GM12878 (cell line): ENCODE measurements around the gene MAPKAPK3. TPM values are rescaled to one million over a fixed set of nuclear protein-coding genes. Genes with fewer than 3 reads are reported as not detected.

Experiments used
- GABPA ChIP-seq: IDR thresholded peaks from 2 replicates; pipeline ENCODE4 v1.6.1; 2014; ENCODE audit warnings: antibody characterized with exemption, low read depth, mild to moderate bottlenecking, inconsistent platforms
- GATAD2B ChIP-seq: fragments of 450-650 bp; conservative IDR thresholded peaks from 2 replicates; pipeline ENCODE4 v1.6.1; 2017; ENCODE audit warnings: low read depth, mild to moderate bottlenecking, moderate library complexity
- HDAC2 ChIP-seq: fragments of 200-600 bp; sonication (generic); IDR thresholded peaks from 2 replicates; pipeline ENCODE4 v1.6.1; 2017
- NBN ChIP-seq: fragments of 450-650 bp; IDR thresholded peaks from 2 replicates; pipeline ENCODE4 v1.6.1; 2016
- polyA plus RNA-seq, 11 experiments: library from polyadenylated mRNA; depleted of rRNA in 4 of 11; unstranded in 6 of 11; stranded (reverse) in 5 of 11; fragments of >200 nt; fragmentation: Nextera tagmentation in 4 of 11; fragmentation: Illumina TruSeq in 1 of 11; extraction: Ambion mirVana in 4 of 11; extraction: Trizol in 1 of 11; gene quantifications; 1 replicate in 1 of 11; 2 replicates in 10 of 11; pipeline versions ENCODE4 v1.2.1 to v1.2.3, GENCODE V29; 2011 to 2016; ENCODE audit warnings: inconsistent platforms in 2 of 11, missing spikeins in 2 of 11, low read depth in 1 of 11
- total RNA-seq, 4 experiments: library from RNA; depleted of rRNA in 3 of 4; stranded (reverse); fragments of >200 nt in 3 of 4; fragmentation: Illumina TruSeq in 1 of 4; extraction: Trizol in 1 of 4; gene quantifications; 2 replicates each; pipeline versions ENCODE4 v1.2.1 to v1.2.3, GENCODE V29; 2013 to 2021
- TF ChIP-seq, protein P1 (sequence below): fragments of 450-650 bp; formaldehyde crosslinking; IDR thresholded peaks from 2 replicates; pipeline ENCODE4 v1.4.0; 2020; ENCODE audit warnings: mild to moderate bottlenecking, moderate library complexity
- TF ChIP-seq, protein P2 (sequence below): fragments of 450-650 bp; IDR thresholded peaks from 2 replicates; pipeline ENCODE4 v1.6.1; 2017; ENCODE audit warnings: mild to moderate bottlenecking, moderate library complexity
- TF ChIP-seq, protein P3 (sequence below): fragments of 150-350 bp; IDR thresholded peaks from 2 replicates; pipeline ENCODE4 v1.6.1; 2016; ENCODE audit warnings: low read depth, low read length
- TF ChIP-seq, protein P4 (sequence below): fragments of 450-650 bp; IDR thresholded peaks from 2 replicates; pipeline ENCODE4 v1.6.1; 2016; ENCODE audit warnings: mild to moderate bottlenecking
- TF ChIP-seq, protein P5 (sequence below): fragments of 450-650 bp; IDR thresholded peaks from 2 replicates; pipeline ENCODE4 v1.6.1; 2014; ENCODE audit warnings: mild to moderate bottlenecking
- TF ChIP-seq, protein P6 (sequence below): IDR thresholded peaks from 2 replicates; pipeline ENCODE4 v1.6.1; 2011; ENCODE audit warnings: low read depth, low read length, improper control_type of control experiment, borderline replicate concordance

Gene MAPKAPK3
- total and polyA plus RNA-seq, 10 of the 15 experiments (the other 5 are each of a cell fraction or from before 2014, with no cell fraction given) = 7.9 to 66.0 (median 39.0) TPM

DNA sequence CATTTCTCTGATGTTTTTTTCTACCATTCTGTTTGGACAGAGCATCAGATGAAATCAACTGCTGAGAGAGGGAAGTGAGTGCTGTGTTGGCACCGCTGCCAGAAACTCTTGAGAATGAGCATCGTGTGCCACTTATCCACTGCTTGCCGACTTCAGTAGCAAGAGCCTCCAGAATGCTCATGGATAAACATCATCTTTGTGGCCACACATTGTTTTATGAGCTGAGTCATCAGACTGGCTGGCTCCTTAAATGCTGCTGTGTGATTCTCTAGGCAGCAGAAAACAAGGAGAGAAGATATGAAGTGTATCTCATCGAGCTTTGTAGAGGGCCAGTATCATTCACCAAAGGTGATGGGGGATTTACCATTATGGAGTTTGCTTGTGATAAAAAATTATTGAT is 54.4 kb downstream of the MAPKAPK3 start (continued):
- TF ChIP-seq, protein P1, sequence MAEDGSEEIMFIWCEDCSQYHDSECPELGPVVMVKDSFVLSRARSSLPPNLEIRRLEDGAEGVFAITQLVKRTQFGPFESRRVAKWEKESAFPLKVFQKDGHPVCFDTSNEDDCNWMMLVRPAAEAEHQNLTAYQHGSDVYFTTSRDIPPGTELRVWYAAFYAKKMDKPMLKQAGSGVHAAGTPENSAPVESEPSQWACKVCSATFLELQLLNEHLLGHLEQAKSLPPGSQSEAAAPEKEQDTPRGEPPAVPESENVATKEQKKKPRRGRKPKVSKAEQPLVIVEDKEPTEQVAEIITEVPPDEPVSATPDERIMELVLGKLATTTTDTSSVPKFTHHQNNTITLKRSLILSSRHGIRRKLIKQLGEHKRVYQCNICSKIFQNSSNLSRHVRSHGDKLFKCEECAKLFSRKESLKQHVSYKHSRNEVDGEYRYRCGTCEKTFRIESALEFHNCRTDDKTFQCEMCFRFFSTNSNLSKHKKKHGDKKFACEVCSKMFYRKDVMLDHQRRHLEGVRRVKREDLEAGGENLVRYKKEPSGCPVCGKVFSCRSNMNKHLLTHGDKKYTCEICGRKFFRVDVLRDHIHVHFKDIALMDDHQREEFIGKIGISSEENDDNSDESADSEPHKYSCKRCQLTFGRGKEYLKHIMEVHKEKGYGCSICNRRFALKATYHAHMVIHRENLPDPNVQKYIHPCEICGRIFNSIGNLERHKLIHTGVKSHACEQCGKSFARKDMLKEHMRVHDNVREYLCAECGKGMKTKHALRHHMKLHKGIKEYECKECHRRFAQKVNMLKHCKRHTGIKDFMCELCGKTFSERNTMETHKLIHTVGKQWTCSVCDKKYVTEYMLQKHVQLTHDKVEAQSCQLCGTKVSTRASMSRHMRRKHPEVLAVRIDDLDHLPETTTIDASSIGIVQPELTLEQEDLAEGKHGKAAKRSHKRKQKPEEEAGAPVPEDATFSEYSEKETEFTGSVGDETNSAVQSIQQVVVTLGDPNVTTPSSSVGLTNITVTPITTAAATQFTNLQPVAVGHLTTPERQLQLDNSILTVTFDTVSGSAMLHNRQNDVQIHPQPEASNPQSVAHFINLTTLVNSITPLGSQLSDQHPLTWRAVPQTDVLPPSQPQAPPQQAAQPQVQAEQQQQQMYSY (CRISPR knock-in tag) = no peak
- TF ChIP-seq GATAD2B (no peak), NBN (no peak), HDAC2 (no peak), GABPA (no peak)
- TF ChIP-seq, protein P2, sequence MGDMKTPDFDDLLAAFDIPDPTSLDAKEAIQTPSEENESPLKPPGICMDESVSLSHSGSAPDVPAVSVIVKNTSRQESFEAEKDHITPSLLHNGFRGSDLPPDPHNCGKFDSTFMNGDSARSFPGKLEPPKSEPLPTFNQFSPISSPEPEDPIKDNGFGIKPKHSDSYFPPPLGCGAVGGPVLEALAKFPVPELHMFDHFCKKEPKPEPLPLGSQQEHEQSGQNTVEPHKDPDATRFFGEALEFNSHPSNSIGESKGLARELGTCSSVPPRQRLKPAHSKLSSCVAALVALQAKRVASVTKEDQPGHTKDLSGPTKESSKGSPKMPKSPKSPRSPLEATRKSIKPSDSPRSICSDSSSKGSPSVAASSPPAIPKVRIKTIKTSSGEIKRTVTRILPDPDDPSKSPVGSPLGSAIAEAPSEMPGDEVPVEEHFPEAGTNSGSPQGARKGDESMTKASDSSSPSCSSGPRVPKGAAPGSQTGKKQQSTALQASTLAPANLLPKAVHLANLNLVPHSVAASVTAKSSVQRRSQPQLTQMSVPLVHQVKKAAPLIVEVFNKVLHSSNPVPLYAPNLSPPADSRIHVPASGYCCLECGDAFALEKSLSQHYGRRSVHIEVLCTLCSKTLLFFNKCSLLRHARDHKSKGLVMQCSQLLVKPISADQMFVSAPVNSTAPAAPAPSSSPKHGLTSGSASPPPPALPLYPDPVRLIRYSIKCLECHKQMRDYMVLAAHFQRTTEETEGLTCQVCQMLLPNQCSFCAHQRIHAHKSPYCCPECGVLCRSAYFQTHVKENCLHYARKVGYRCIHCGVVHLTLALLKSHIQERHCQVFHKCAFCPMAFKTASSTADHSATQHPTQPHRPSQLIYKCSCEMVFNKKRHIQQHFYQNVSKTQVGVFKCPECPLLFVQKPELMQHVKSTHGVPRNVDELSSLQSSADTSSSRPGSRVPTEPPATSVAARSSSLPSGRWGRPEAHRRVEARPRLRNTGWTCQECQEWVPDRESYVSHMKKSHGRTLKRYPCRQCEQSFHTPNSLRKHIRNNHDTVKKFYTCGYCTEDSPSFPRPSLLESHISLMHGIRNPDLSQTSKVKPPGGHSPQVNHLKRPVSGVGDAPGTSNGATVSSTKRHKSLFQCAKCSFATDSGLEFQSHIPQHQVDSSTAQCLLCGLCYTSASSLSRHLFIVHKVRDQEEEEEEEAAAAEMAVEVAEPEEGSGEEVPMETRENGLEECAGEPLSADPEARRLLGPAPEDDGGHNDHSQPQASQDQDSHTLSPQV = no peak
- TF ChIP-seq, protein P3, sequence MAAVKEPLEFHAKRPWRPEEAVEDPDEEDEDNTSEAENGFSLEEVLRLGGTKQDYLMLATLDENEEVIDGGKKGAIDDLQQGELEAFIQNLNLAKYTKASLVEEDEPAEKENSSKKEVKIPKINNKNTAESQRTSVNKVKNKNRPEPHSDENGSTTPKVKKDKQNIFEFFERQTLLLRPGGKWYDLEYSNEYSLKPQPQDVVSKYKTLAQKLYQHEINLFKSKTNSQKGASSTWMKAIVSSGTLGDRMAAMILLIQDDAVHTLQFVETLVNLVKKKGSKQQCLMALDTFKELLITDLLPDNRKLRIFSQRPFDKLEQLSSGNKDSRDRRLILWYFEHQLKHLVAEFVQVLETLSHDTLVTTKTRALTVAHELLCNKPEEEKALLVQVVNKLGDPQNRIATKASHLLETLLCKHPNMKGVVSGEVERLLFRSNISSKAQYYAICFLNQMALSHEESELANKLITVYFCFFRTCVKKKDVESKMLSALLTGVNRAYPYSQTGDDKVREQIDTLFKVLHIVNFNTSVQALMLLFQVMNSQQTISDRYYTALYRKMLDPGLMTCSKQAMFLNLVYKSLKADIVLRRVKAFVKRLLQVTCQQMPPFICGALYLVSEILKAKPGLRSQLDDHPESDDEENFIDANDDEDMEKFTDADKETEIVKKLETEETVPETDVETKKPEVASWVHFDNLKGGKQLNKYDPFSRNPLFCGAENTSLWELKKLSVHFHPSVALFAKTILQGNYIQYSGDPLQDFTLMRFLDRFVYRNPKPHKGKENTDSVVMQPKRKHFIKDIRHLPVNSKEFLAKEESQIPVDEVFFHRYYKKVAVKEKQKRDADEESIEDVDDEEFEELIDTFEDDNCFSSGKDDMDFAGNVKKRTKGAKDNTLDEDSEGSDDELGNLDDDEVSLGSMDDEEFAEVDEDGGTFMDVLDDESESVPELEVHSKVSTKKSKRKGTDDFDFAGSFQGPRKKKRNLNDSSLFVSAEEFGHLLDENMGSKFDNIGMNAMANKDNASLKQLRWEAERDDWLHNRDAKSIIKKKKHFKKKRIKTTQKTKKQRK = no peak
- TF ChIP-seq, protein P4, sequence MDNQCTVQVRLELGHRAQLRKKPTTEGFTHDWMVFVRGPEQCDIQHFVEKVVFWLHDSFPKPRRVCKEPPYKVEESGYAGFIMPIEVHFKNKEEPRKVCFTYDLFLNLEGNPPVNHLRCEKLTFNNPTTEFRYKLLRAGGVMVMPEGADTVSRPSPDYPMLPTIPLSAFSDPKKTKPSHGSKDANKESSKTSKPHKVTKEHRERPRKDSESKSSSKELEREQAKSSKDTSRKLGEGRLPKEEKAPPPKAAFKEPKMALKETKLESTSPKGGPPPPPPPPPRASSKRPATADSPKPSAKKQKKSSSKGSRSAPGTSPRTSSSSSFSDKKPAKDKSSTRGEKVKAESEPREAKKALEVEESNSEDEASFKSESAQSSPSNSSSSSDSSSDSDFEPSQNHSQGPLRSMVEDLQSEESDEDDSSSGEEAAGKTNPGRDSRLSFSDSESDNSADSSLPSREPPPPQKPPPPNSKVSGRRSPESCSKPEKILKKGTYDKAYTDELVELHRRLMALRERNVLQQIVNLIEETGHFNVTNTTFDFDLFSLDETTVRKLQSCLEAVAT = no peak
- TF ChIP-seq, protein P5, sequence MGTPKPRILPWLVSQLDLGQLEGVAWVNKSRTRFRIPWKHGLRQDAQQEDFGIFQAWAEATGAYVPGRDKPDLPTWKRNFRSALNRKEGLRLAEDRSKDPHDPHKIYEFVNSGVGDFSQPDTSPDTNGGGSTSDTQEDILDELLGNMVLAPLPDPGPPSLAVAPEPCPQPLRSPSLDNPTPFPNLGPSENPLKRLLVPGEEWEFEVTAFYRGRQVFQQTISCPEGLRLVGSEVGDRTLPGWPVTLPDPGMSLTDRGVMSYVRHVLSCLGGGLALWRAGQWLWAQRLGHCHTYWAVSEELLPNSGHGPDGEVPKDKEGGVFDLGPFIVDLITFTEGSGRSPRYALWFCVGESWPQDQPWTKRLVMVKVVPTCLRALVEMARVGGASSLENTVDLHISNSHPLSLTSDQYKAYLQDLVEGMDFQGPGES = no peak
- TF ChIP-seq, protein P6, sequence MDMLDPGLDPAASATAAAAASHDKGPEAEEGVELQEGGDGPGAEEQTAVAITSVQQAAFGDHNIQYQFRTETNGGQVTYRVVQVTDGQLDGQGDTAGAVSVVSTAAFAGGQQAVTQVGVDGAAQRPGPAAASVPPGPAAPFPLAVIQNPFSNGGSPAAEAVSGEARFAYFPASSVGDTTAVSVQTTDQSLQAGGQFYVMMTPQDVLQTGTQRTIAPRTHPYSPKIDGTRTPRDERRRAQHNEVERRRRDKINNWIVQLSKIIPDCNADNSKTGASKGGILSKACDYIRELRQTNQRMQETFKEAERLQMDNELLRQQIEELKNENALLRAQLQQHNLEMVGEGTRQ = no peak
